IgD-negative memory B cell (primary cell): Measurements from ENCODE around the gene HOXA9. TPM values are rescaled to one million over a fixed set of nuclear protein-coding genes. Genes with fewer than 3 reads are reported as not detected.

Source experiments
- H3K27ac Mint-ChIP-seq, 3 donors: one replicate each; pipeline ENCODE4 v1.8.0; 2020 to 2022; ENCODE audit warnings: mild to moderate bottlenecking in 3 of 3, mixed read lengths in 3 of 3, moderate library complexity in 1 of 3
- H3K27me3 Mint-ChIP-seq: one replicate; pipeline ENCODE4 v1.8.0; 2021; ENCODE audit warnings: mixed read lengths
- H3K36me3 Mint-ChIP-seq: one replicate; pipeline ENCODE4 v1.8.0; 2020; ENCODE audit warnings: mild to moderate bottlenecking, mixed read lengths
- H3K4me1 Mint-ChIP-seq, 3 donors: one replicate each; pipeline ENCODE4 v1.8.0; 2020 to 2022; ENCODE audit warnings: mixed read lengths in 3 of 3, mild to moderate bottlenecking in 1 of 3
- H3K4me3 Mint-ChIP-seq, 4 donors: one replicate each; pipeline ENCODE4 v1.8.0; 2020 to 2022; ENCODE audit warnings: mild to moderate bottlenecking in 4 of 4, mixed read lengths in 4 of 4, moderate library complexity in 3 of 4
- H3K9me3 Mint-ChIP-seq, 3 donors: one replicate each; pipeline ENCODE4 v1.8.0; 2020 to 2021; ENCODE audit warnings: mixed read lengths in 3 of 3, mild to moderate bottlenecking in 1 of 3
- polyA plus RNA-seq: library from polyadenylated mRNA; unstranded; fragments of 300-500 nt; fragmentation: Illumina TruSeq; gene quantifications from one replicate; pipeline ENCODE4 v1.2.3, GENCODE V29; 2021

HOXA9 gene
- polyA plus RNA-seq, 1 donor from 2014 or later: 0.20 TPM

DNA sequence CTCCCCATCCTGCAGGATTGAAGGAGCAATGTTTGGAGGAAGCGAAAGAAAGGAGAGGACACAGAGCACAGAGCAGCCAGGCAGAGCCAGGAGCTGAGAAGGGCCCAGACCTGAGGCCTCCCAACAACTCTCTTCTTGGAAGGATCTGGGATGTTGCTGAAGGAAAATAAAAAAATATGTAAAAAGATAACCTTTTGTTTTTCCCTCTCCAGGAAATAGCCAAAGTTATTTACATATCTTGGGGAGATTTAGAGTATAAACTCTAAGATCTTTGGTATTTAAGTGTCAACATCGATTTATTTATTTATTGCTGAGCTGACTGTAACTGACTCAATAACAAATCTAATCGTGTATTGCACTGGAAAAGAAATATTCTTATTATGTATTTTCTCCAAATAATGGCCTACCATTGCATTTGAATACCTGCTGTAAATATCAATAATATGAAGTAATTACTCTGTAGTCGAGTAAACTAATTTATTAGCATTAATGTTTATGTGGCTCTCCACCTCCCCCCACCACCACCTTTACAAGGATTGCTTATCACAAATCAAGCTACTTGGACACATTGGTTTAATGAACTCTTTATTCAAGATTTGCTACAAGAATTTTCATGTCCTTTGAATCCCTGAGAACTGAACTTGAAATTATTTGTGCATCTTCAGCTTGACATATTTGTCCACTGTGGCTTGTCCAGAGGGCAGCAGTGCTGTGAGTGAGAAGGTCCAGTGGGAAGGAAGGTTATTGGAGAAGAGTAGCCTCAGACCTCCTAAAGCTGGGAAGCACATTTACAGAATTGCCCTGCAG lies 21.5 kb upstream of the HOXA9 start:
- Mint-ChIP-seq H3K4me1 (peaks cover 17 to 33% (median 17%) of the 10 kb centered on the region in 3 donors), H3K9me3 (peaks cover 0 to 4% (median 0%) of the 10 kb centered on the region in 3 donors)

GRCh38 chr7:27185854-27186667 lies 20.7 kb upstream of the HOXA9 start:
- Mint-ChIP-seq H3K27ac (peak overlapping the region; percentile 89 to 97 (median 93)), H3K9me3 (peaks cover 0 to 4% (median 0%) of the 10 kb centered on the region in 3 donors), H3K4me3 (peak overlapping the region; percentile 3 to 75 (median 50)), H3K27me3 (peaks cover 74% of the 10 kb centered on the region), H3K4me1 (peaks cover 17 to 33% (median 17%) of the 10 kb centered on the region in 3 donors), H3K36me3 (peaks cover 3% of the 10 kb centered on the region)

More for the DNA sequence above, 21.5 kb upstream of the HOXA9 start:
- Mint-ChIP-seq H3K27ac (peak overlapping the region; percentile 78 to 97 (median 93)), H3K36me3 (peaks cover 3% of the 10 kb centered on the region), H3K27me3 (peaks cover 77% of the 10 kb centered on the region), H3K4me3 (peak overlapping the region in 3 of 4 donors; percentile 39 to 79 (median 50))

DNA sequence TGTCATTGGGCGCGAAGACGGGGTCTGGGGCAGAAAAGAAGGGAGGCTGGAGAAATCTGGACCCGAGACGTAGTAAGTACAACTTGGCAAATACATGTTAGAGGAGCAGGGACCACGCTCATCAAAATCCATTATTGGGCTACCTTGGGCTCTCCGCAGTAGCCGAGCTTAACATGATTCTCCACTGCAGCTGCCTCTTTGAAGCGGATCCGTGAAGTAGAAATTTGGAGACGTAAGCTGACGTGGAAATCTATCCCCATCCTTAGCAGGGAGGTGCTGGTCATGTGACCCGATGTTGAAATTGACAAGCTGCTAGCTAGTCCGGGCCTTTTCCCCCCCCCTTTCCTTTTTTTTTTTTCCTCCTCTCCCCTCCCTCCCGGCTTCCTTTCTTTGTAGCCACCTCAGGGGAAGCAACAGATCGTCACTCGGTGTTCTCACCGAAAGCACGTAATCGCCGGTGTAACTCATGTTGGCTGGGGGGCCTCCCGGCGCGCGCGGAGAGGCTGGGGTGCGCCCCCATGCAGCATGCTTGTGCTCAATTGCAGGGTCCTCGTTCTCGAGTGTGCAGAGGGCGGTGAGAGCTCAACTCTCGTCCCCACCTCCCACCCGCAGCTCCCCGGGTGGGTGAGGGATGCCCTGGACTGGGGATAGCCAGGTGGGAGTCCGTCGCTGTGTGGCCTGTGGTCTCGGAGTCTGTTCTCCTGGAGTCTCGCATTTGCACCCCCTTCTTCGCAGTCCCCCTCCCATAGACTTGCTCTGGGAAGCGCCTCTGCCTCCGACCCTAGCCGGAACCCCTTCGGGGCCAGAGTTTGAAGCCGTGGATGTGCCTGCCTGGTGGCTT lies 19.9 kb upstream of the HOXA9 start, which contains the start of gene HOXA11:
Gene HOXA11 (minus strand): TSS at position 220 of the 841 bp plus-strand sequence. CDS start 88 bp downstream, at position 132.
- H3K9me3 Mint-ChIP-seq: peaks cover 0 to 6% (median 0%) of the 10 kb centered on the region in 3 donors
- H3K27me3 Mint-ChIP-seq: peaks cover 72% of the 10 kb centered on the region
- H3K4me3 Mint-ChIP-seq: peak within 1 kb of the TSS; percentile 62 to 85 (median 74)
- H3K36me3 Mint-ChIP-seq: peaks cover 3% of the 10 kb centered on the region
- peaks cover 17 to 28% (median 19%) of the 10 kb centered on the region in 3 donors for H3K4me1 Mint-ChIP-seq
- H3K27ac Mint-ChIP-seq: peak within 1 kb of the TSS; percentile 89 to 97 (median 94)

- Mint-ChIP-seq H3K9me3 (peaks cover 0 to 6% (median 0%) of the 10 kb centered on the region in 3 donors), H3K27me3 (peaks cover 69% of the 10 kb centered on the region), H3K4me1 (peaks cover 18 to 22% (median 21%) of the 10 kb centered on the region in 3 donors), H3K4me3 (peak overlapping the region; percentile 62 to 85 (median 74)), H3K27ac (peak overlapping the region; percentile 89 to 97 (median 94)), H3K36me3 (peaks cover 3% of the 10 kb centered on the region)
These were observed 19.1 kb upstream of the HOXA9 start for GRCh38 chr7:27184337-27185012.

DNA sequence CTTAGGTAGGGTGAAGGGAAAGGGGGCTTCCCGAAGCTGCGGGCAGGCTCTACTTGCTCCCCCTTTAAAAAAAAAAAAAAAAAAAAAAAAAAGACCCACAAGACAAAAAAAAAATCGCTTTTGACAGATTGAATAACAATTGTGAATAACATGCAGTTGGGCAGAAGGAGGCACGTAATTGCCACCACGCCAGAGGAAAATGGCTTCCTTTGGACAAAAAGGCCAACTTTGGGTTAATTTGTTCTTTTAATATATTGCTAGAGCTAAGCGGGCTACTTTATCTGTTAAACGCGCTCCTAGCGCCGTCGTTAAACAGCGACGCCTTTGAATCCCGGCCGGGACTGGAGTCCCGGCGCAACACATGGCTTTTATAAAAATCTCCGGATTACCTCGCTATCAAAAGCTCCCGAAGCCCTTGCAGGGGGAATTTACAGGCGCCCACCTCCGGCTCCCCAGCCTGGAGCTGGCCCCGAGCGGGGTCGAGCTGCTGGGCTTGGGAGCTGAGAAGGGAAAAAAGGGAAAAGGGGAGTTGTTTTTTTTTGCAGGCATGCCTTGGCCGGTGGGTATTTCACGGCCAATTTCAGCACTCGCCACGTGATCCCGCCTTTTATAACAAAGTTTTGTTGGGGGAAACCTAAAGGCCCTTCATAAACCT lies 18.5 kb upstream of the HOXA9 start:
- peak overlapping the region; percentile 80 to 97 (median 94) for H3K27ac Mint-ChIP-seq
- H3K27me3 Mint-ChIP-seq: peaks cover 66% of the 10 kb centered on the region
- H3K4me1 Mint-ChIP-seq: peaks cover 18 to 22% (median 21%) of the 10 kb centered on the region in 3 donors
- peak overlapping the region; percentile 39 to 85 (median 54) for H3K4me3 Mint-ChIP-seq
- H3K36me3 Mint-ChIP-seq: peaks cover 3% of the 10 kb centered on the region
- H3K9me3 Mint-ChIP-seq: peaks cover 0 to 6% (median 0%) of the 10 kb centered on the region in 3 donors

DNA sequence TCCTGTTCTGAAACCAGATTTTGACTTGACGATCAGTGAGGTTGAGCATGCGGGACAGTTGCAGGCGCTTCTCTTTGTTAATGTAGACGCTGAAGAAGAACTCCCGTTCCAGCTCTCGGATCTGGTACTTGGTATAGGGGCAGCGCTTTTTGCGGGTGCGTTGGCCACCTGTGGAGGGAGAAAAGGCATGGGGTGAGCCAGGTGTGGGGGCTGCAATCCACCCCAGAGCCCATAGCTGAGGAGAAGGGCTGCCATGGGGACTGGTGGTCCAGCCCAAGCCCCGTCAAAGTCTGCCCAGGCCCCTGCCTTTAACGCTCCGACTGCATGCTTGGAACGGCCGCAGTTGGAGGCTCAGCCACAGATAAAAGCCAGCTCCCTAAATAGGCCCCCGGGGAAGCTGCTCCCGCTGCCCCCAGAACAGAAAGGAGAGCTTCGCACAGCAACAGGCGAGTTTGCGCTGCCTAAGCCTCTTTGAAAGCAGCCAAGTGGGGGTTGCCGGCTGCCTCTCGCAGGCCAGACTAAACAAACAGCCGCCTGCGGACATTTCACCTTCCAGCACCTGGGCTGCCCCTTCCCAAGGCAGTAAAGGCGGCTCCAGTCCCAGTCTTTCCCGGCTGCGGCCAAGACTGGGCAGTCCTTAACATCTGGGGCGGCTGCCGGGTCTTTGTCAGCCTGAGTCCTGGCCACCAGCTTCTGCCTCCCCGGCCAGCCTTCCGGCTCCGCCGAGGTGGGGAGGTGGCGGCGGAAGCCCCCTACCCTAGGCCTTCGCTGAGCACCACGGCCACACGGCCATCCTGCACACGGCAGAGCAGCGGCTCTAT lies 17.7 kb upstream of the HOXA9 start:
- H3K27ac Mint-ChIP-seq: peak overlapping the region; percentile 90 to 97 (median 94)
- H3K27me3 Mint-ChIP-seq: peaks cover 58% of the 10 kb centered on the region
- peaks cover 14 to 24% (median 15%) of the 10 kb centered on the region in 3 donors for H3K4me1 Mint-ChIP-seq
- peaks cover 0 to 6% (median 0%) of the 10 kb centered on the region in 3 donors for H3K9me3 Mint-ChIP-seq
- peak overlapping the region in 2 of 4 donors; percentile 38 to 66 for H3K4me3 Mint-ChIP-seq
- H3K36me3 Mint-ChIP-seq: peaks cover 3% of the 10 kb centered on the region

GRCh38 chr7:27182285-27182841 lies 17.0 kb upstream of the HOXA9 start:
- Mint-ChIP-seq H3K4me3 (peak overlapping the region in 1 of 4 donors; percentile 66), H3K27ac (peak overlapping the region in 2 of 3 donors; percentile 94 to 97), H3K9me3 (peaks cover 0 to 6% (median 0%) of the 10 kb centered on the region in 3 donors), H3K36me3 (peaks cover 3% of the 10 kb centered on the region), H3K27me3 (peaks cover 51% of the 10 kb centered on the region), H3K4me1 (peaks cover 13 to 25% (median 15%) of the 10 kb centered on the region in 3 donors)

DNA sequence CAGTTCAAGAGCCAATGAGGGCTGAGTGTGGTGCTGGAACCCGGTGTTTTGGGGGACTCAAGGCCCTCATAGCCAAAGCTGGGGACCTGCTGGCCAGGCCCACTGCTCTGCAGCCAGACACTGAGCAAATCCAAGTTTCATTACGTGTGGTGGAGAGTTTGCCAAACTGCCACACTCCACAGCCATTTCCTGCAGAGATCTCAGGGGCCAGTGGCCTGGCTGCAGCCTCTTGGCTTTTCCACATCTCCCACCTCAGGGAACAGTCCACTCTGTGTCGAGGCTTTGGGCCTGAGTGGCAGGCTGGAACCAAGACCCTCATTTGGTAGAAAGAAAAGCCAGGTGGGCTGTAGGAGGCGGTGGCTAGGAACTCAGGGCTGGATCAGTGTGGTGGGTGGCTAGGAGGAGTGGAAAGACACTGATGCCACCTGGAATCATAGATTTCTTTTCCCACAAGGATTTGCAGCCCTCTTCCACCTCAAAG lies 16.5 kb upstream of the HOXA9 start:
- H3K27me3 Mint-ChIP-seq: peaks cover 47% of the 10 kb centered on the region
- peaks cover 3% of the 10 kb centered on the region for H3K36me3 Mint-ChIP-seq
- peaks cover 13 to 25% (median 15%) of the 10 kb centered on the region in 3 donors for H3K4me1 Mint-ChIP-seq
- H3K9me3 Mint-ChIP-seq: peaks cover 0 to 6% (median 0%) of the 10 kb centered on the region in 3 donors
- H3K27ac Mint-ChIP-seq: peak overlapping the region in 1 of 3 donors; percentile 97
- peak overlapping the region in 1 of 4 donors; percentile 58 for H3K4me3 Mint-ChIP-seq

DNA sequence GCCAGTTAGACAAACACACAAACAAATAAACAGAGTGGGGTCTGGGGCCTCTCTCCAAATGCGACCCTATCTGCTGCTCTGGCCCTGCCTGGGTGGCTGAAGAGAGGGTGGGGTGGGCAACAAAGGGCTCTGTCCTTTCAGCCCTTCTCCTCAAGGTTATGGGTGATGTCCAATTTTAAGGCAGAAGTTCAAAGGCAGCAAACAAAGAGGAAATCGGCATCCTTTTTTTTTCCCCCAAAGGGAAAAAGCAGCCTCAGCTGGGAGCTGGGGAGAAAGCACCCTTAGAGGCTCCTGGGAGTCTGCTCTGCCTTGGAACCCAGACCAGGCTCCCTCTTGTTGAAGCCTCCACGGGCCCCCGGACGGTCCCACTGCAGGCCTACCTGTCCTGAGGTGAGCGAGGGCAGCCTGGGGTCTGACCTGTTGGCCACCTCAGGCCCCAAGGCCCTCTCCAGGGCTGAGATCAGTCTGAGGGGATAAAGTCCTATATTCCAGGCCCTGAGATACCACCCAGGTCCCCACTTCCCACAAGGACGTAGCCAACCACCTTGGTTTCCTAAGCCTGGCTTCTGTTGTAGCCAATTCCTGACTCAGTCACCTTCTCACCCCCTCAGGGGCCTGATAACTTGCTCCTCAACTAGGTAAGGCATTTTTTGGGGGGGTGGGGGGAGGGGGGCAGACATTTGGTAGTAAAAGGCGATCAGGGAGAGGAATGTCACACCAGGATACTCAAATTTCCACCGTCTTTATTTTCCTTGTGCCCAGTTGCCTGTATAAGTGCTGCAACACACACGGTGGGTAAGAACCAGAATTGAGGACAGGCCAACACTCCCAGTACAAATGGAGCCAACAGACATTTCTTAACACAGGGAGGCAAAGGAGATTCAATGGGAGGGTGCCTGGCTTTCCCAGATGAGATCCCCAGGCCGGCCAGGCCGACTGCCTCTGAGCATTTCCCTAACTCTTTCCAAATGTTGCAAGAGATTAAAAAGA lies 15.4 kb upstream of the HOXA9 start:
- H3K27ac Mint-ChIP-seq: peak overlapping the region in 2 of 3 donors; percentile 53 to 97
- peaks cover 3% of the 10 kb centered on the region for H3K36me3 Mint-ChIP-seq
- peaks cover 45% of the 10 kb centered on the region for H3K27me3 Mint-ChIP-seq
- H3K9me3 Mint-ChIP-seq: peaks cover 0 to 6% (median 0%) of the 10 kb centered on the region in 3 donors
- peak overlapping the region in 2 of 4 donors; percentile 58 to 67 for H3K4me3 Mint-ChIP-seq
- peaks cover 9 to 21% (median 13%) of the 10 kb centered on the region in 3 donors for H3K4me1 Mint-ChIP-seq

DNA sequence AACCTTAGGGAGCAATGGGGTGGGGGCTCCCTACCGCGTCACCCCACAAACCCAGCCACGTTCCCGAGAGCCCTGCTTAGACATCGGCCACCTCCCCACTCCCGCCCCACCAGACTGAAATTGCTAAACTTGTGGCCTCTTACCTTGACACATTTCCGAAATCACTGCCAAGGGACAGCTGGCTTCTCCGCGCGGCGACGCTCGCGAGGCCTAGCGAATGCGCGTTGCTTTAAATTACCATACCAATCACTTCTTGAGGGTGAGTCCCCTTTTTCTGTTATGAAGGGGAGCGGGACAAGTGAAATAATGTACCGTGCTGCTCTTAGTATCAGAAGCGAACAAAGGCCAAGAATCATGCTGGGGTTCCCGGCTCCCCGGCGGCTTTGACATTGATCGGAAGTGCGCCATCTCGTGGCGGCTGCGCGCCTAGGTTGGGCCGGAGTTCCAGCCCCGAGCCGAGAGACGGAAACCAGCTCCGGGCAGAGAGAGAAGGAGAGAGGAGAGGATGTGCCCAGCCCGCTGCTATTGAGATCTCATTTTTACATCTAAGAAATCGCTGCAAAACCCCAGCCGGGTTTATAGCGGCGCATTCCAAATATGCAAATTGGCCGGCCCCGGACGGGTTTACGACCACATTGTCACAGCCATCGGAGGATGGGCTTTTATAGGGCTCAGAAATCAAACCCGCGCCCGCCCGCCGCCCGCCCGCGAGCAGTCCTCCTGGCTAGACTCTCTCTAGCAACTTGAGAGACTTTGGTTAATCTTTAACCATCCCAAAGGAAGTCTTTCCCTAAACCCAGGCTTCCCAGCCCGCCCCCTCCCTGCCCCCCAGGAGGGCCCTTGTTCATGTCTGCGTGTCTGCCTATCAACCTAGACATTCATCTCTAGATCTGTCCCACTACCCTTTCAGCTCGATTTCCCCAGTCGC lies 14.4 kb upstream of the HOXA9 start:
- Mint-ChIP-seq H3K9me3 (peaks cover 0 to 5% (median 0%) of the 10 kb centered on the region in 3 donors), H3K4me1 (peaks cover 6 to 15% (median 11%) of the 10 kb centered on the region in 3 donors), H3K4me3 (peak overlapping the region in 3 of 4 donors; percentile 67 to 75 (median 73)), H3K27ac (peak overlapping the region in 2 of 3 donors; percentile 88 to 92), H3K36me3 (no peaks in the 10 kb centered on the region), H3K27me3 (peaks cover 43% of the 10 kb centered on the region)
